ENCODE measurements around the gene CCR4.
"Not testable (repeated sequence)": the region's sequence is repeated elsewhere in the genome, so short reads cannot be mapped to it uniquely, and the experiment has no call there.

The CCR4 gene

GRCh38 chr3:32984918-32985317, 33.5 kb downstream of the CCR4 start:
- H3K27ac Mint-ChIP-seq, H3K27me3 Mint-ChIP-seq, DNase-seq, H3K9me3 Mint-ChIP-seq, H3K4me3 Mint-ChIP-seq: not testable (repeated sequence)
- Mint-ChIP-seq H3K36me3 (ENCODE audit: low read depth) (peaks cover 20% of the 10 kb centered on the region), H3K4me1 (ENCODE audit: low read depth) (peaks cover 18% of the 10 kb centered on the region)

DNA sequence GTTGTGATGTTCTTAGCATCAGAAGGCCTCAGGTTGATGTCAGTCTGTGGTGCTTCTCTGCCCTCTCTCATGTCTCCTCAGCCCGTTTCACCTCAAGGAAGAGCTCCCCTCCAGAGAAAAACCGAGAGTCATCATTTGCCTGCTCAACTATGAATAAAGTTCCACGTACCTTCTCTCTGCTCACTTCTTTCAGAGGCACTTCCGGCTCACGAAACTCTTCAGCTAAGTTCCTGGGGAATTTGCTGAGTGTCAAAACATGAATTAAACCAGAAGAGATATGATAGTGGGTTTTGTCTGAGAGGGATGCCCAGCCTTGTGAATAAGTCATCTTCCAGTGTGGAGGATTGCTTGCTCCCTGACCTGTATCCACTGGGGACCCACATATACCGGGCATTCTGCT, 37.7 kb downstream of the CCR4 start:
- H3K9me3 Mint-ChIP-seq, result no peaks in the 10 kb centered on the region
- no peak for DNase-seq
- H3K4me1 Mint-ChIP-seq (ENCODE audit: low read depth), result peaks cover 47% of the 10 kb centered on the region
- H3K27ac Mint-ChIP-seq, result peak overlapping the region; percentile 68
- peaks cover 3% of the 10 kb centered on the region for H3K27me3 Mint-ChIP-seq
- H3K36me3 Mint-ChIP-seq (ENCODE audit: low read depth), result peaks cover 29% of the 10 kb centered on the region
- H3K4me3 Mint-ChIP-seq, result peak overlapping the region; percentile 1

GRCh38 chr3:32990116-32990515, 38.7 kb downstream of the CCR4 start:
- Mint-ChIP-seq H3K4me1 (ENCODE audit: low read depth) (peaks cover 56% of the 10 kb centered on the region), H3K36me3 (ENCODE audit: low read depth) (peaks cover 34% of the 10 kb centered on the region), H3K27me3 (peaks cover 3% of the 10 kb centered on the region), H3K4me3 (peak overlapping the region; percentile 1), H3K27ac (no peak overlapping the region), H3K9me3 (no peaks in the 10 kb centered on the region)
- DNase-seq, result no peak

- peak overlapping the region; percentile 97 for H3K27ac Mint-ChIP-seq
- H3K9me3 Mint-ChIP-seq, result no peaks in the 10 kb centered on the region
- DNase-seq, result no peak
- peak overlapping the region; percentile 75 for H3K4me3 Mint-ChIP-seq
- H3K36me3 Mint-ChIP-seq (ENCODE audit: low read depth), result peaks cover 42% of the 10 kb centered on the region
- H3K27me3 Mint-ChIP-seq, result peaks cover 3% of the 10 kb centered on the region
- H3K4me1 Mint-ChIP-seq (ENCODE audit: low read depth), result peaks cover 73% of the 10 kb centered on the region
Measured at GRCh38 chr3:32991781-32992180, 40.3 kb downstream of the CCR4 start.

GRCh38 chr3:32992310-32992686, 40.9 kb downstream of the CCR4 start:
- H3K36me3 Mint-ChIP-seq (ENCODE audit: low read depth), result peaks cover 46% of the 10 kb centered on the region
- peak overlapping the region; percentile 97 for H3K27ac Mint-ChIP-seq
- peak overlapping the region; percentile 75 for H3K4me3 Mint-ChIP-seq
- no peak for DNase-seq
- H3K4me1 Mint-ChIP-seq (ENCODE audit: low read depth), result peaks cover 75% of the 10 kb centered on the region
- H3K9me3 Mint-ChIP-seq, result no peaks in the 10 kb centered on the region
- peaks cover 3% of the 10 kb centered on the region for H3K27me3 Mint-ChIP-seq

DNA sequence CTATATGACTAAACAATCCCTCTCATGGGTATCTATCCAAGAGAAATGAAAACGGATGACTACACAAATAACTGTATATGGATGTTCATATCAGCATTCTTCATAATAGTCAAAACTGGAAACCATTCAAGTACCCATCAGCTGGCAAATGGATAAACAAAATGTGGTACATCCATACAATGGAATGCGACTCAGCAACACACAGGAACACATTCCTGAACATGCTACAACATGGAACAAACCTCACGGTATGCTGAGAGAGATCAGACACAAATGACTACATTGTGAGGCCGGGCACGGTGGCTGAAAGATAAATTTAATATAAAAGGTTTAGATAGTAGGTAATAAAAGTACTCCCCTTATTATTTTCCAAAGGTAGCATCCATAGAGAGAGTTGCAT, 42.6 kb downstream of the CCR4 start:
- Mint-ChIP-seq H3K27me3 (peaks cover 3% of the 10 kb centered on the region), H3K27ac (peak overlapping the region; percentile 97), H3K36me3 (ENCODE audit: low read depth) (peaks cover 44% of the 10 kb centered on the region), H3K9me3 (no peaks in the 10 kb centered on the region), H3K4me1 (ENCODE audit: low read depth) (peaks cover 82% of the 10 kb centered on the region), H3K4me3 (no peak overlapping the region)
- DNase-seq, result no peak

DNA sequence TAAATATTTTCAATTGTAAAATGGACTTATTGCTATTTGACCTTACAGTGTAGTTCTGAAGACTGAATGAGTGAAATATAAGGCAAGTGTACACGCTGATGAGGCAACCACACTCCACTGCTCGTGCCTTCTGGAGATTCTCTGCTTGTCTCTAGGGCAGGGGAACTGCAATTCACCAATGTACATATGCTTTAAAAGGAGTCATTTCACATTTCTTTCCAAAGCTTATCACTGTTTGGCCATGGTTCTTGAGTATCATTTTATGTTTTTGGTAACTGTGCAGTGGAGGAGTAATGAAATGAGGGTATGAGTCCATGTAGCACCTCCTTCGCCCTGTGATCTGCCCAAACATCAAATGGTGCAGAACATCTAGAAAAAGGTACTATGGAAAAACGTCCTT, 43.7 kb downstream of the CCR4 start:
- Mint-ChIP-seq H3K9me3 (no peaks in the 10 kb centered on the region), H3K36me3 (ENCODE audit: low read depth) (peaks cover 47% of the 10 kb centered on the region), H3K27me3 (no peaks in the 10 kb centered on the region), H3K27ac (peak overlapping the region; percentile 73), H3K4me3 (peak overlapping the region; percentile 10), H3K4me1 (ENCODE audit: low read depth) (peaks cover 84% of the 10 kb centered on the region)
- no peak for DNase-seq

GRCh38 chr3:32996048-32996754, 44.8 kb downstream of the CCR4 start:
- no peak for DNase-seq
- Mint-ChIP-seq H3K4me1 (ENCODE audit: low read depth) (peaks cover 89% of the 10 kb centered on the region), H3K9me3 (no peaks in the 10 kb centered on the region), H3K27ac (peak overlapping the region; percentile 90), H3K36me3 (ENCODE audit: low read depth) (peaks cover 52% of the 10 kb centered on the region), H3K4me3 (peak overlapping the region; percentile 12), H3K27me3 (no peaks in the 10 kb centered on the region)

DNA sequence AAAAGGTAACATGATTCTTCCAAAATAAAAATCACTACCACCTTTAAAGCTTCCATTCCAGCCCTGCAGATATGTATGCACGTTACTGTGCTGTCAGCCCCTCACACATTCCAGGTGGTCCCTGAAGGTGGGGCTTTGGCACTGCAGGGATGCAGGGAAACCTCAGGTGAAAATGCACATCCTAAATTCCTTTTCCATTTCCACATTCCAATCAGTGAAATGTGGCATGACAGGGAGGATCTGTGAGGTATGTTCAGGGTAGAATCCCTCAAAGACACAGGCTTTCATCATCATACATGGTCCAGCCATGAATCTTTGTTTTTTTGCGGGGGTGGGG, 45.3 kb downstream of the CCR4 start:
- Mint-ChIP-seq H3K27me3 (no peaks in the 10 kb centered on the region), H3K4me3 (no peak overlapping the region), H3K9me3 (no peaks in the 10 kb centered on the region), H3K27ac (peak overlapping the region; percentile 90), H3K36me3 (ENCODE audit: low read depth) (peaks cover 56% of the 10 kb centered on the region), H3K4me1 (ENCODE audit: low read depth) (peaks cover 90% of the 10 kb centered on the region)
- no peak for DNase-seq

DNA sequence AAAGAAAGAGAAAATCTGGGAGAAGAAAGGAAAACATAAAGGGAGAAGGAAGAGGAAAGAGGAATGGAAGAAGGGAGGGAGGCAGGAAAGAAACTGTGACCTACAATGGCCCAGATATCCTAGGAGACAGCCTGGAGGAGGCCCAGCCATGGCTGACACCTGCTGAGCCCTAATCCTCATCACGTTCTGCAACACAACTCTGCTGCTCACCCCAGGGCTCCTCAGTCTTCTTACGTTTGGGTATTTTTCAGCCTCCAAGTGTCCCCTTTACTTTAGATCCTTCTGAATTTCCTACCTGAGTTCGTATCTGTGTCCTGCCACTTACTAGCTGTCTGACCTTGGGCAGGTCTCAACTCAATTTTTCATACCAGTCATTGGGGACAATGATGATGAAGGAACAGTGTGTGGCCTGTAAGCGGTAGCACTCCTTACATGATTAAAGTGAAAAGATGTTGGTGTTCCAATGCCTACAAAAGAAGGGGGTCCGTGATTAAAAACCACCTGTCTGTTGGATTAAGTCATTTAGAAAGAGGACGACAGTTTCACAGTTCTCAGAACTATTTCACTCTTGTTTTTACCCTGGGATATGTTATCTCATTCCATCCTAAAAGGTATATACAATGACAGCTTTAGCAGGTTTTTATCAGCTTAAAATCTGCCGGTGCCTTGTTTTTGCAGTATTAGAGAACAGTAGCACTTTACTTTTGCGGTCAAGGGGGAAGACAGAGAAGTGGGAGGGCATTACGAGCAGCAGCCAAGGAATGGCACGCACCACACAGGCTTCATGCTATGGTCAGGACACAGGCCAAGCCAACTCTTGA, 47.4 kb downstream of the CCR4 start:
- peak overlapping the region; percentile 90 for H3K27ac Mint-ChIP-seq
- DNase-seq, result no peak
- peak overlapping the region; percentile 23 for H3K4me3 Mint-ChIP-seq

GRCh38 chr3:33000691-33001385, 49.4 kb downstream of the CCR4 start:
- H3K27ac Mint-ChIP-seq, result peak overlapping the region; percentile 20
- peaks cover 67% of the 10 kb centered on the region for H3K36me3 Mint-ChIP-seq (ENCODE audit: low read depth)
- no peaks in the 10 kb centered on the region for H3K9me3 Mint-ChIP-seq
- H3K27me3 Mint-ChIP-seq, result no peaks in the 10 kb centered on the region
- no peak overlapping the region for H3K4me3 Mint-ChIP-seq
- H3K4me1 Mint-ChIP-seq (ENCODE audit: low read depth), result peaks cover 72% of the 10 kb centered on the region
- no peak for DNase-seq

More for the DNA sequence above, 47.4 kb downstream of the CCR4 start:
- H3K27me3 Mint-ChIP-seq, result no peaks in the 10 kb centered on the region
- no peaks in the 10 kb centered on the region for H3K9me3 Mint-ChIP-seq
- H3K4me1 Mint-ChIP-seq (ENCODE audit: low read depth), result peaks cover 86% of the 10 kb centered on the region
- peaks cover 68% of the 10 kb centered on the region for H3K36me3 Mint-ChIP-seq (ENCODE audit: low read depth)

DNA sequence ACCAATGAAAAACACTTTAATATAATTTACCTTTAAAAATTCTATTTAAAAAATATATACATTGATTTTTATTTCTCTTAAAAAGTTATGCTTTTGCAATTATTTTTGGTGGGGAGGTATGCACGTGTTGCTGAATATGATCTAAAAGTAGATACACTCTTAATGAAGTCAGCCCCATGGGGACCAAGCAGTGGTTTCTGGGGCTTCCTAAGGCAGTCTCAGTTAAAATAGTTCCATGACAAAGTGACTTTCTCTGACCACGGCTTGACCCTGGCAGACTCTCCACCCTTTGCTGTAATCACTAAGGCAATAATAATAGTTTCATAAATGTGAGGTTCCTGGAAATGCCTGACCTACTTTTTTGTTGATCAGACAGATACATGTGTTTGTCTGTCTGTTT, 50.4 kb downstream of the CCR4 start:
- peaks cover 72% of the 10 kb centered on the region for H3K4me1 Mint-ChIP-seq (ENCODE audit: low read depth)
- H3K27ac Mint-ChIP-seq, result peak overlapping the region; percentile 14

DNA sequence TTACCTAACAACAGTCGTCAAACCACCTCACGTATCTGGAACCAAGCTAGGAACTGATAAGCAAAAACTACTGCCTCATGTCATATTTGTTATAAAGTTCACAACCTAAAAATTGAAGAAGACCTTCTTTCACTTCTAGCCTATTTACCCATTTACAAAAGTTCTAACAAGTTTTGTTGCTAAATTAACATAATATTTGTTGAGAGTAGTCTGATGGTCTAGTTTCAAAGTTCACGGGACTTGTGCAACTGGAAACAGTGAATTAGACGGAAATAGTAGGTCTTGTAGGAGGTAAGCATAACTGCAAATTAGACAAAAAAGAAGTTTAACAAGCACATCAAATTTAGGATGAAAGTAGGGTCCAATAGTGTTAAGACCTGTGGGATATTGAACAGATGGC, 51.9 kb downstream of the CCR4 start:
- H3K27me3 Mint-ChIP-seq, result no peaks in the 10 kb centered on the region
- no peaks in the 10 kb centered on the region for H3K9me3 Mint-ChIP-seq
- H3K27ac Mint-ChIP-seq, result peak overlapping the region; percentile 41
- no peak overlapping the region for H3K4me3 Mint-ChIP-seq
- H3K4me1 Mint-ChIP-seq (ENCODE audit: low read depth), result peaks cover 74% of the 10 kb centered on the region
- no peak for DNase-seq
- H3K36me3 Mint-ChIP-seq (ENCODE audit: low read depth), result peaks cover 70% of the 10 kb centered on the region

More for the DNA sequence above, 50.4 kb downstream of the CCR4 start:
- DNase-seq, result no peak
- no peak overlapping the region for H3K4me3 Mint-ChIP-seq
- no peaks in the 10 kb centered on the region for H3K27me3 Mint-ChIP-seq
- H3K9me3 Mint-ChIP-seq, result no peaks in the 10 kb centered on the region
- peaks cover 66% of the 10 kb centered on the region for H3K36me3 Mint-ChIP-seq (ENCODE audit: low read depth)

DNA sequence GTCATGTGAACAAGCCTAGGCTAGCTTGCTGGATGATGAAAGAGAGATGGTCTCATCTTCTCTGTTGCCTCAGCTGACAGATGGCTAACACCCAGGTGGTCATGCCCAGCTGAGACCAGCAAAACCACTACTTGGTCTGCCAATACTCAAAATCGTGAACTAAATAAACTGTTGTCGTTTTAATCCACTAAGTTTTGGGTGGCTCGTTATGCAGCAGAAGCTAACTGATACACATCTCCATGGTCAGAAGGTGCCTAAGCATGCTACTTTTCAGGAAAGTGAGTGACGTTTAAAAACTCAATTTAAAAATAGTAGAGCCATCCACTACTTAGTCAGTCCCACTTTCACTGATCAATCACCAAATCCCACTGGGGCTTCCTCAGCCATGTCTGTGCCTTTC, 52.8 kb downstream of the CCR4 start:
- H3K36me3 Mint-ChIP-seq (ENCODE audit: low read depth), result peaks cover 65% of the 10 kb centered on the region
- H3K27ac Mint-ChIP-seq, result no peak overlapping the region
- no peaks in the 10 kb centered on the region for H3K27me3 Mint-ChIP-seq
- no peaks in the 10 kb centered on the region for H3K9me3 Mint-ChIP-seq
- no peak overlapping the region for H3K4me3 Mint-ChIP-seq
- no peak for DNase-seq
- peaks cover 69% of the 10 kb centered on the region for H3K4me1 Mint-ChIP-seq (ENCODE audit: low read depth)

DNA sequence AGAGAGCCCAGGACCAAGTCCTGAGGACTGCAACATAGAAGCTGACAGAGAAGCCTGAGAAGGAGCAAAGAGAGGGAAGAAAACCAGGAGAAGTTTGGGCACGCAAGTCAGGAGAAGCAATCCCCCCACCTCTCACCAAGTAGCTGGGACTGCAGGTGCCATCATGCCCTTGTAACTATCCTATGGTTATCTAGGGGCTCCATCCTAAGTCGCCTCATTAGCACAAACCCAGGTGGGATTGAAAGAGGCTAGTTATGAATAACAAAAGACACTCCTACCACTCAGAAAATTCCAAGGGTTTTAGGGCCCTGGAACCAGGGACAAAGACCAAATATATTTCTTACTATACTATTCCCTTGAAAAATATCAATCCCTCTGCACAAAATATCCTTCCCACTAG, 53.5 kb downstream of the CCR4 start:
- peaks cover 66% of the 10 kb centered on the region for H3K36me3 Mint-ChIP-seq (ENCODE audit: low read depth)
- DNase-seq, result no peak
- peaks cover 1% of the 10 kb centered on the region for H3K9me3 Mint-ChIP-seq
- H3K27me3 Mint-ChIP-seq, result no peaks in the 10 kb centered on the region
- H3K27ac Mint-ChIP-seq, result no peak overlapping the region
- H3K4me3 Mint-ChIP-seq, result no peak overlapping the region
- H3K4me1 Mint-ChIP-seq (ENCODE audit: low read depth), result peaks cover 64% of the 10 kb centered on the region
